ENCODE results near the gene PSMG2. TPM values are rescaled to one million over a fixed set of nuclear protein-coding genes. Genes with fewer than 3 reads are reported as not detected.

The PSMG2 gene
- total RNA-seq, 1 donor from 2014 or later = 96.8 TPM

- no peaks in the 10 kb centered on the region for H3F3A ChIP-seq (ENCODE audit: low read depth)
- H3K79me2 ChIP-seq (ENCODE audit: low read depth) = no peaks in the 10 kb centered on the region
- Mint-ChIP-seq H3K27me3 (ENCODE audit: insufficient read depth, low read depth) (peaks cover 7% of the 10 kb centered on the region), H3K4me1 (peaks cover 12% of the 10 kb centered on the region), H3K27ac (no peak overlapping the region), H3K36me3 (no peaks in the 10 kb centered on the region), H3K4me3 (no peak overlapping the region), H3K9me3 (no peaks in the 10 kb centered on the region)
- H3K4me2 ChIP-seq = no peak overlapping the region
- H3K4me3 ChIP-seq = no peak overlapping the region
- H3K36me3 ChIP-seq = no peaks in the 10 kb centered on the region
- H3K9me3 ChIP-seq (ENCODE audit: low read depth) = no peaks in the 10 kb centered on the region
- no peaks in the 10 kb centered on the region for H3K27me3 ChIP-seq
- no peak overlapping the region for H2AFZ ChIP-seq (replicated peaks)
- no peak overlapping the region for H3K27ac ChIP-seq
- DNase-seq (ENCODE audit: low spot score) = no peak
- H4K20me1 ChIP-seq (ENCODE audit: low read depth) = no peaks in the 10 kb centered on the region
- H3K4me1 ChIP-seq = no peaks in the 10 kb centered on the region
- TF ChIP-seq EZH2phosphoT487 (IDR thresholded peaks at IDR 0.05) (no peak), EZH2 (IDR thresholded peaks at IDR 0.05) (no peak)
- TF ChIP-seq, protein P1, sequence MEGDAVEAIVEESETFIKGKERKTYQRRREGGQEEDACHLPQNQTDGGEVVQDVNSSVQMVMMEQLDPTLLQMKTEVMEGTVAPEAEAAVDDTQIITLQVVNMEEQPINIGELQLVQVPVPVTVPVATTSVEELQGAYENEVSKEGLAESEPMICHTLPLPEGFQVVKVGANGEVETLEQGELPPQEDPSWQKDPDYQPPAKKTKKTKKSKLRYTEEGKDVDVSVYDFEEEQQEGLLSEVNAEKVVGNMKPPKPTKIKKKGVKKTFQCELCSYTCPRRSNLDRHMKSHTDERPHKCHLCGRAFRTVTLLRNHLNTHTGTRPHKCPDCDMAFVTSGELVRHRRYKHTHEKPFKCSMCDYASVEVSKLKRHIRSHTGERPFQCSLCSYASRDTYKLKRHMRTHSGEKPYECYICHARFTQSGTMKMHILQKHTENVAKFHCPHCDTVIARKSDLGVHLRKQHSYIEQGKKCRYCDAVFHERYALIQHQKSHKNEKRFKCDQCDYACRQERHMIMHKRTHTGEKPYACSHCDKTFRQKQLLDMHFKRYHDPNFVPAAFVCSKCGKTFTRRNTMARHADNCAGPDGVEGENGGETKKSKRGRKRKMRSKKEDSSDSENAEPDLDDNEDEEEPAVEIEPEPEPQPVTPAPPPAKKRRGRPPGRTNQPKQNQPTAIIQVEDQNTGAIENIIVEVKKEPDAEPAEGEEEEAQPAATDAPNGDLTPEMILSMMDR (IDR thresholded peaks at IDR 0.05) = no peak
- H3K9ac ChIP-seq = no peak overlapping the region
Observed at GRCh38 chr18:12768625-12769024, 65.8 kb downstream of the PSMG2 start.

- TF ChIP-seq EZH2phosphoT487 (IDR thresholded peaks at IDR 0.05) = no peak
- TF ChIP-seq EZH2 (IDR thresholded peaks at IDR 0.05) = no peak
- peaks cover 5% of the 10 kb centered on the region for H3K27me3 Mint-ChIP-seq (ENCODE audit: insufficient read depth, low read depth)
- no peaks in the 10 kb centered on the region for H3K9me3 Mint-ChIP-seq
- H3K27ac Mint-ChIP-seq = no peak overlapping the region
- Histone ChIP-seq H3K4me2 (no peak overlapping the region), H3K4me3 (no peak overlapping the region), H3K36me3 (no peaks in the 10 kb centered on the region), H3K27ac (no peak overlapping the region), H3K9me3 (ENCODE audit: low read depth) (no peaks in the 10 kb centered on the region), H3K79me2 (ENCODE audit: low read depth) (no peaks in the 10 kb centered on the region), H3F3A (ENCODE audit: low read depth) (no peaks in the 10 kb centered on the region), H2AFZ (replicated peaks) (no peak overlapping the region), H3K4me1 (no peaks in the 10 kb centered on the region), H3K9ac (no peak overlapping the region), H4K20me1 (ENCODE audit: low read depth) (no peaks in the 10 kb centered on the region), H3K27me3 (no peaks in the 10 kb centered on the region)
- no peak overlapping the region for H3K4me3 Mint-ChIP-seq
- H3K4me1 Mint-ChIP-seq = peaks cover 12% of the 10 kb centered on the region
- DNase-seq (ENCODE audit: low spot score) = no peak
- no peaks in the 10 kb centered on the region for H3K36me3 Mint-ChIP-seq
Observed at GRCh38 chr18:12769136-12769535, 66.3 kb downstream of the PSMG2 start.

DNA sequence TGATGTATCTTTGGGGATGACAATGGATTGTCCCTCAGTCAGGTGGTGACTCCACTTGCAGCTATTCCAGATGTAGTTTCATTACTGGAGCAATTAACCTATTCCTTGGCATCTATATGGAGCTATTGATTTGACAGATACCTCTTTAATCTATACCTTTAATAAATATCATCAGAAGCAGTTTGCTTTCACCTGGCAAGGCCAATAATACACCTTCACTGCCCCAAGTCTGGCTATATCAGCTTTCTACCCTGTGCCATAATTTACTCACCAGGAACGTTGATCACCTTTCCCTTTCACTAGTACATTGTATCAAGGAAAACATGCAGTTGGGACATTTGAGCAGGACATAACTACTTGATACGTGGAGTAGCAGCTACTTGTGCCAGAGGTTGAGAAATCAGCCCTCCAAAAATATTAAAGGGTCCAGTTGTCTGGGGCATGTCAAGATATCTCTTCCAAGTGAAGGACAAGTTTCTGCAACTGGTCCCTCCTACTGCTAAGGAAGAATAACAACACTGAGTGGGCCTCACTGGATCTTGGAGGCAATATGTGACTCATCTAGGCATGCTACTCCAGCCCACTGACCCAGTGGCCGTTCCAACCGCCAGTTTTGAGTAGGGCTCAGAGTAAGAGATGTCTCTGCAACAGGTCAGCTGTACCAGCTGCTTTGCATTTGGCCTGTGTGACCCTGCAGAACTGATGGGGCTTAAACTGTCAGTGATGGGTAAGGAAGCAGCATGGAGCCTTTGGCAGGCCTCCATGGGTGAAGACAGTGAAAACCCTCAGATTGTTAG is 67.0 kb downstream of the PSMG2 start:
- Histone ChIP-seq H2AFZ (replicated peaks) (no peak overlapping the region), H4K20me1 (ENCODE audit: low read depth) (no peaks in the 10 kb centered on the region), H3K9ac (no peak overlapping the region), H3K27me3 (no peaks in the 10 kb centered on the region), H3K4me3 (no peak overlapping the region), H3K4me1 (no peaks in the 10 kb centered on the region), H3K79me2 (ENCODE audit: low read depth) (no peaks in the 10 kb centered on the region), H3F3A (ENCODE audit: low read depth) (no peaks in the 10 kb centered on the region), H3K27ac (no peak overlapping the region), H3K4me2 (no peak overlapping the region), H3K36me3 (no peaks in the 10 kb centered on the region), H3K9me3 (ENCODE audit: low read depth) (no peaks in the 10 kb centered on the region)
- TF ChIP-seq, protein P1 (IDR thresholded peaks at IDR 0.05) = no peak
- H3K36me3 Mint-ChIP-seq = no peaks in the 10 kb centered on the region
- no peak overlapping the region for H3K27ac Mint-ChIP-seq
- no peak overlapping the region for H3K4me3 Mint-ChIP-seq
- H3K27me3 Mint-ChIP-seq (ENCODE audit: insufficient read depth, low read depth) = peaks cover 5% of the 10 kb centered on the region
- H3K4me1 Mint-ChIP-seq = peaks cover 12% of the 10 kb centered on the region
- no peaks in the 10 kb centered on the region for H3K9me3 Mint-ChIP-seq
- no peak for DNase-seq (ENCODE audit: low spot score)

GRCh38 chr18:12770469-12771219 is 67.8 kb downstream of the PSMG2 start:
- no peak overlapping the region for H3K4me3 Mint-ChIP-seq
- Histone ChIP-seq H3K4me2 (no peak overlapping the region), H3K79me2 (ENCODE audit: low read depth) (no peaks in the 10 kb centered on the region), H3K27me3 (no peaks in the 10 kb centered on the region), H3K4me1 (no peaks in the 10 kb centered on the region), H3K9me3 (ENCODE audit: low read depth) (no peaks in the 10 kb centered on the region), H3K36me3 (no peaks in the 10 kb centered on the region), H3F3A (ENCODE audit: low read depth) (no peaks in the 10 kb centered on the region), H3K4me3 (no peak overlapping the region), H4K20me1 (ENCODE audit: low read depth) (no peaks in the 10 kb centered on the region), H3K27ac (no peak overlapping the region), H3K9ac (no peak overlapping the region), H2AFZ (replicated peaks) (no peak overlapping the region)
- H3K27me3 Mint-ChIP-seq (ENCODE audit: insufficient read depth, low read depth) = peaks cover 5% of the 10 kb centered on the region
- TF ChIP-seq EZH2phosphoT487 (IDR thresholded peaks at IDR 0.05) (no peak), EZH2 (IDR thresholded peaks at IDR 0.05) (no peak)
- TF ChIP-seq, protein P1 (IDR thresholded peaks at IDR 0.05) = no peak
- H3K4me1 Mint-ChIP-seq = peaks cover 12% of the 10 kb centered on the region
- no peaks in the 10 kb centered on the region for H3K36me3 Mint-ChIP-seq
- DNase-seq (ENCODE audit: low spot score) = no peak
- no peaks in the 10 kb centered on the region for H3K9me3 Mint-ChIP-seq
- no peak overlapping the region for H3K27ac Mint-ChIP-seq

All from neural progenitor cell (in vitro differentiated cells).